Right lobe of liver (tissue), 6 donors: Measurements from ENCODE around the gene FAM110D. TPM values are rescaled to one million over a fixed set of nuclear protein-coding genes. Genes with fewer than 3 reads are reported as not detected.
A peak's percentile ranks its signal among the peaks of the same experiment; 100 is the strongest.

Experiments used
- ATAC-seq, 4 donors: fragments of 200-7000 bp; cut with Tn5 transposase; one replicate each; pipeline ENCODE4 v1.9.1; 2020; ENCODE audit warnings: mild to moderate bottlenecking in 4 of 4, moderate library complexity in 4 of 4
- DNase-seq, 3 donors: peaks; one replicate each; pipeline ENCODE4 v3.0.0-alpha.2; 2020
- H3K27ac ChIP-seq, 3 donors: fragments of 200-600 bp; one replicate each; pipeline ENCODE4 v1.8.0; 2022
- H3K27me3 ChIP-seq, 2 donors: fragments of 200-600 bp; one replicate each; pipeline ENCODE4 v1.8.0; 2022
- H3K36me3 ChIP-seq, 4 donors: fragments of 200-600 bp; sonication (generic) in 1 of 4; one replicate each; pipeline versions ENCODE4 v1.5.1 to v1.8.0; 2017 to 2022; ENCODE audit warnings: control low read depth in 1 of 4
- H3K4me1 ChIP-seq, 4 donors: fragments of 200-600 bp; sonication (generic) in 1 of 4; one replicate each; pipeline versions ENCODE4 v1.5.1 to v1.8.0; 2017 to 2022; ENCODE audit warnings: control low read depth in 1 of 4
- H3K4me3 ChIP-seq, 3 donors: fragments of 200-600 bp; one replicate each; pipeline ENCODE4 v1.8.0; 2022
- H3K9me3 ChIP-seq, 4 donors: fragments of 200-600 bp; sonication (generic) in 1 of 4; one replicate each; pipeline versions ENCODE4 v1.5.1 to v1.8.0; 2017 to 2022; ENCODE audit warnings: control low read depth in 1 of 4
- CTCF ChIP-seq, 4 donors: fragments of 200-600 bp in 3 of 4; fragments of 450-650 bp in 1 of 4; IDR thresholded peaks; one replicate each; pipeline versions ENCODE4 v1.5.1 to v1.8.0; 2016 to 2022; ENCODE audit warnings: antibody characterized with exemption in 4 of 4, mild to moderate bottlenecking in 2 of 4
- POLR2A ChIP-seq: fragments of 450-650 bp; IDR thresholded peaks from one replicate; pipeline ENCODE4 v1.6.1; 2017; ENCODE audit warnings: antibody characterized with exemption, mild to moderate bottlenecking
- WGBS: methylation state at CpG from one replicate; pipeline ENCODE4 v1.1.6; 2018; ENCODE audit warnings: low coverage, low lambda C conversion rate; ENCODE audit not compliant: insufficient coverage; ENCODE audit errors: missing lambda C conversion rate; 5-methylcytosine and 5-hydroxymethylcytosine counted together
- intact Hi-C, 2 donors: fragments of 100-400 bp; cut with DNase I; formaldehyde crosslinking; loops; one replicate each; pipeline versions ENCODE4 v1.11.2 to v1.14.1; 2022
- total RNA-seq, 6 experiments: library from RNA; depleted of rRNA in 2 of 6; stranded (reverse); fragments of >200 nt in 2 of 6; fragmentation: NEBNext Ultra II Directional in 3 of 6; extraction: Animal tissue kit (Norgen Biotek cat#: 25700) in 3 of 6; gene quantifications; one replicate each; pipeline versions ENCODE4 v1.1.0 to v1.2.4, GENCODE V29; 2016 to 2023
- donor health status: DM: no; HTN: yes; CAD: no.
- donor health status: DM: no; HTN: no; CAD: no.
- donor health status: DM: no; HTN: no; CAD: no.
- donor health status: DM: no; HTN: yes; CAD: no.
- donor health status: DM: no; HTN: yes; CAD: no.

The FAM110D gene
- total RNA-seq, 6 experiments from 2014 or later: 0.22 to 0.53 (median 0.34) TPM

GRCh38 chr1:26130695-26131094 lies 28.2 kb upstream of the FAM110D start:
- DNase-seq (no peak), ATAC-seq (no peak)
- Histone ChIP-seq H3K27ac (no peak overlapping the region), H3K36me3 (no peaks in the 10 kb centered on the region), H3K9me3 (no peaks in the 10 kb centered on the region), H3K27me3 (no peaks in the 10 kb centered on the region), H3K4me3 (no peak overlapping the region), H3K4me1 (peaks cover 0 to 23% (median 0%) of the 10 kb centered on the region in 4 donors)
- intact Hi-C loops: no loop called here
- WGBS: no CpG with 5 or more reads among the region's 1 CpG
- no peak for TF ChIP-seq POLR2A
- no peak for TF ChIP-seq CTCF (IDR thresholded peaks at IDR 0.05)

DNA sequence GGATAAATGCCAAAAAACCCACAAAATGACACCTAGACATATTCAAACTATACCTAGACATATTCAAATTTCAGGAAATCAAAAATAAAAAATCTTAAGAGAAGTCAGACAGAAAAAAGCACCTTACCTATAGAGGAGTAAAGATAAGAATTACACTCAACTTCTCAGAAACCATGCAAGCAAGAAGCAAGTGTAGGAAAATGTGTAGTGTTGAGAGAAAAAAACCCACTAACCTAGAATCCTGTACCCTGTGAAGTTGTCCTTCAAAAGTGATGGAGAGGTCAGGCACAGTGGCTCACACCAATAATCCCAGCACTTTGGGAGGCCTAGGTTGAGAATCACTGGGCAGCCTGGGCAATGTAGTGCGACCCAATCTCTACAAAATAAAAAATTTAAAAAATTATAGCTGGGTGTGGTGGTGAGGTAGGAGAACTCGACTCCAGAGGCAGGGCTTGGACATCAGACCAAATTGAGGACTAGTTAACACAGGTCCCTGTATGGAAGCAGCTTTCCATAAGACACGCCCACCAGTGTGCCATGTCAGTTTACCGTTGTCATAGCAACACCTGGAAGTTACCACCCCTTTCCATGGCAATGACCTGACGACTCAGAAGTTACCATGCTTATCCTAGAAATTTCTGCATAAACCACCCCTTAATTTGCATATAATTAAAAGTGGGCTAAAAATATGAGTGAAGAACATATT lies 26.6 kb upstream of the FAM110D start:
- intact Hi-C loops: no loop called here
- no peak overlapping the region for H3K4me3 ChIP-seq
- TF ChIP-seq CTCF (IDR thresholded peaks at IDR 0.05) (no peak), POLR2A (no peak)
- DNase-seq: no peak
- H3K36me3 ChIP-seq: no peaks in the 10 kb centered on the region
- H3K27ac ChIP-seq: no peak overlapping the region
- WGBS: 89% methylated on average over 4 of the region's 5 CpGs
- peaks cover 0 to 11% (median 0%) of the 10 kb centered on the region in 4 donors for H3K4me1 ChIP-seq
- no peaks in the 10 kb centered on the region for H3K9me3 ChIP-seq
- no peaks in the 10 kb centered on the region for H3K27me3 ChIP-seq
- ATAC-seq: no peak

DNA sequence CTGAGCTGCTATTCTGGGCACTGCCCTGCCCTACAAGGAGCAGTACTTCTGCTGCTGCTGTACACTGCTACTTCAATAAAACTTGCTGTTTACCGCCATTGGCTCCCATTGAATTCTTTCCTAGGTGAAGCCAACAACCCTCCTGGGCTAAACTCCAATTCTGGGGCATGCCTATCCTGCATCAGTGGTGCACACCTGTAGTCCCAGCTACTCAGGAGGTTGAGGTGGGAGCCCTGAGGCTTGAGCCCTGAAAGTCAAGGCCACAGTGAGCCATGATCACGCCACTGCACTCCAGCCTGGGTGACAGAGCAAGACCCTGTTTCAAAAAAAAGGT lies 26.1 kb upstream of the FAM110D start:
- Histone ChIP-seq H3K27me3 (no peaks in the 10 kb centered on the region), H3K4me3 (no peak overlapping the region), H3K36me3 (no peaks in the 10 kb centered on the region), H3K4me1 (peaks cover 0 to 11% (median 0%) of the 10 kb centered on the region in 4 donors), H3K9me3 (no peaks in the 10 kb centered on the region), H3K27ac (no peak overlapping the region)
- 100% methylated on average over 1 of the region's 2 CpGs for WGBS
- no peak for DNase-seq
- no peak for ATAC-seq
- intact Hi-C loops: no loop called here
- no peak for TF ChIP-seq POLR2A
- TF ChIP-seq CTCF (IDR thresholded peaks at IDR 0.05): no peak

DNA sequence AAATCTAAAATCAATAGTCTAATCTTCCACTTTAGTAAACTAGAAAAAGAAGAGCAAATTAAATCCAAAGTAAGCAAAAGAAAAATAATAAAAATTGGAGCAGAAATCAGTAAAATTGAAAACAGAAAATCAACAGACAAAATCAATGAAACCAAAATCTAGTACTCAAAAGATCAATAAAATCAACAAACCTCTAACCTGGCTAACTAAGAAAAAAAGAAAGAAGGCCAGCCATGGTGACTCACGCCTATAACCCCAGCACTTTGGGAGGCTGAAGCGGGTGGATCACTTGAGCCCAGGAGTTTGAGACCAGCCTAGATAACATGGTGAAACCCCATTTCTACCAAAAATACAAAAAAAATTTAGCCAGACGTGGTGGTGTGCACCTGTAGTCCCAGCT lies 24.4 kb upstream of the FAM110D start:
- no peak overlapping the region for H3K27ac ChIP-seq
- intact Hi-C loops: no loop called here
- ATAC-seq: peak in 1 of 4 donors; percentile 72
- peaks cover 0 to 11% (median 0%) of the 10 kb centered on the region in 4 donors for H3K4me1 ChIP-seq
- H3K9me3 ChIP-seq: no peaks in the 10 kb centered on the region
- WGBS: 14% methylated on average over 1 of the region's 3 CpGs
- no peak overlapping the region for H3K4me3 ChIP-seq
- no peaks in the 10 kb centered on the region for H3K36me3 ChIP-seq
- DNase-seq: no peak
- TF ChIP-seq POLR2A (no peak), CTCF (IDR thresholded peaks at IDR 0.05) (no peak)
- H3K27me3 ChIP-seq: no peaks in the 10 kb centered on the region
